HepG2 (cell line): ENCODE measurements around the gene LCN12. TPM values are rescaled to one million over a fixed set of nuclear protein-coding genes. Genes with fewer than 3 reads are reported as not detected.

Experiments
- CEBPB ChIP-seq: IDR thresholded peaks from 2 replicates; pipeline ENCODE4 v1.6.1; 2011; ENCODE audit warnings: low read depth, low read length, improper control_type of control experiment, borderline replicate concordance
- ERF ChIP-seq: IDR thresholded peaks from 2 replicates; pipeline ENCODE4 v1.6.1; 2018; ENCODE audit warnings: missing biosample characterization, missing genetic modification reagents
- IRF2 ChIP-seq: IDR thresholded peaks from 2 replicates; pipeline ENCODE4 v1.6.1; 2018; ENCODE audit warnings: missing genetic modification reagents, missing compliant biosample characterization
- KDM3A ChIP-seq: IDR thresholded peaks from 2 replicates; pipeline ENCODE4 v1.6.1; 2018; ENCODE audit warnings: low read depth, missing compliant biosample characterization
- MTA1 ChIP-seq: sonication (generic); formaldehyde crosslinking; IDR thresholded peaks from 2 replicates; pipeline ENCODE4 v1.4.0; 2020; ENCODE audit warnings: missing genetic modification reagents, mild to moderate bottlenecking, borderline replicate concordance
- NFATC3 ChIP-seq: sonication (generic); formaldehyde crosslinking; IDR thresholded peaks from 2 replicates; pipeline ENCODE4 v1.5.1; 2020; ENCODE audit warnings: mild to moderate bottlenecking, missing genetic modification reagents
- RARA ChIP-seq: IDR thresholded peaks from 2 replicates; pipeline ENCODE4 v1.6.1; 2016; ENCODE audit warnings: missing genetic modification reagents, missing compliant biosample characterization
- SAFB2 ChIP-seq: sonication (generic); formaldehyde crosslinking; IDR thresholded peaks from 2 replicates; pipeline ENCODE4 v1.5.1; 2020; ENCODE audit warnings: missing genetic modification reagents, low read depth, mild to moderate bottlenecking, borderline replicate concordance
- YEATS2 ChIP-seq: sonication (generic); formaldehyde crosslinking; IDR thresholded peaks from 2 replicates; pipeline ENCODE4 v1.4.0; 2020; ENCODE audit warnings: missing genetic modification reagents, borderline replicate concordance
- ZFP82 ChIP-seq: sonication (generic); formaldehyde crosslinking; IDR thresholded peaks from 2 replicates; pipeline ENCODE4 v1.5.1; 2020; ENCODE audit warnings: mild to moderate bottlenecking, missing genetic modification reagents, borderline replicate concordance
- ZNF430 ChIP-seq: sonication (generic); formaldehyde crosslinking; IDR thresholded peaks from 2 replicates; pipeline ENCODE4 v1.9.0; 2021; ENCODE audit warnings: mild to moderate bottlenecking, missing genetic modification reagents
- ZNF75D ChIP-seq: sonication (generic); formaldehyde crosslinking; IDR thresholded peaks from 2 replicates; pipeline ENCODE4 v1.8.1; 2023; ENCODE audit warnings: missing genetic modification reagents, mild to moderate bottlenecking, borderline replicate concordance
- ZNF883 ChIP-seq: sonication (generic); formaldehyde crosslinking; IDR thresholded peaks from 2 replicates; pipeline ENCODE4 v1.5.1; 2020; ENCODE audit warnings: mild to moderate bottlenecking, missing genetic modification reagents; ENCODE audit errors: not compliant biosample characterization
- ZSCAN22 ChIP-seq: sonication (generic); formaldehyde crosslinking; IDR thresholded peaks from 2 replicates; pipeline ENCODE4 v1.4.0; 2020; ENCODE audit warnings: mild to moderate bottlenecking, missing genetic modification reagents
- polyA plus RNA-seq, 8 experiments: library from polyadenylated mRNA; depleted of rRNA in 3 of 8; stranded (reverse) in 7 of 8; unstranded in 1 of 8; fragments of >200 nt; fragmentation: Illumina TruSeq in 4 of 8; extraction: Trizol in 4 of 8; gene quantifications; 2 replicates each; pipeline versions ENCODE4 v1.2.1 to v1.2.3, GENCODE V29; 2011 to 2016; ENCODE audit warnings: low read depth in 4 of 8, missing spikeins in 1 of 8, mixed read lengths in 1 of 8; ENCODE audit not compliant: insufficient read depth in 1 of 8
- total RNA-seq, 5 experiments: library from RNA; depleted of rRNA; stranded (reverse); fragments of >200 nt; fragmentation: Illumina TruSeq; extraction: Trizol; gene quantifications; 2 replicates each; pipeline ENCODE4 v1.2.3, GENCODE V29; 2016; ENCODE audit warnings: low read depth in 1 of 5
- TF ChIP-seq, protein P1 (sequence below): sonication (generic); formaldehyde crosslinking; IDR thresholded peaks from 2 replicates; pipeline ENCODE4 v1.5.1; 2020; ENCODE audit warnings: missing genetic modification reagents, mild to moderate bottlenecking, borderline replicate concordance
- TF ChIP-seq, protein P2 (sequence below): sonication (generic); formaldehyde crosslinking; conservative IDR thresholded peaks from 2 replicates; pipeline ENCODE4 v1.4.0; 2020; ENCODE audit warnings: missing genetic modification reagents
- TF ChIP-seq, protein P3 (sequence below): IDR thresholded peaks from 2 replicates; pipeline ENCODE4 v1.6.1; 2016
- TF ChIP-seq, protein P4 (sequence below): IDR thresholded peaks from 2 replicates; pipeline ENCODE4 v1.6.1; 2012; ENCODE audit warnings: inconsistent platforms
- TF ChIP-seq, protein P5 (sequence below): sonication (generic); formaldehyde crosslinking; conservative IDR thresholded peaks from 2 replicates; pipeline ENCODE4 v1.4.0; 2020; ENCODE audit warnings: missing genetic modification reagents
- TF ChIP-seq, protein P6 (sequence below): sonication (generic); formaldehyde crosslinking; IDR thresholded peaks from 2 replicates; pipeline ENCODE4 v1.4.0; 2020; ENCODE audit warnings: missing genetic modification reagents
- TF ChIP-seq, protein P7 (sequence below): sonication (generic); formaldehyde crosslinking; IDR thresholded peaks from 2 replicates; pipeline ENCODE4 v1.5.1; 2020; ENCODE audit warnings: mild to moderate bottlenecking, missing genetic modification reagents, borderline replicate concordance

LCN12 gene
- total and polyA plus RNA-seq, 2 of the 13 experiments (the other 11 are each of a cell fraction or from before 2014, with no cell fraction given): 3.4 to 6.9 TPM

DNA sequence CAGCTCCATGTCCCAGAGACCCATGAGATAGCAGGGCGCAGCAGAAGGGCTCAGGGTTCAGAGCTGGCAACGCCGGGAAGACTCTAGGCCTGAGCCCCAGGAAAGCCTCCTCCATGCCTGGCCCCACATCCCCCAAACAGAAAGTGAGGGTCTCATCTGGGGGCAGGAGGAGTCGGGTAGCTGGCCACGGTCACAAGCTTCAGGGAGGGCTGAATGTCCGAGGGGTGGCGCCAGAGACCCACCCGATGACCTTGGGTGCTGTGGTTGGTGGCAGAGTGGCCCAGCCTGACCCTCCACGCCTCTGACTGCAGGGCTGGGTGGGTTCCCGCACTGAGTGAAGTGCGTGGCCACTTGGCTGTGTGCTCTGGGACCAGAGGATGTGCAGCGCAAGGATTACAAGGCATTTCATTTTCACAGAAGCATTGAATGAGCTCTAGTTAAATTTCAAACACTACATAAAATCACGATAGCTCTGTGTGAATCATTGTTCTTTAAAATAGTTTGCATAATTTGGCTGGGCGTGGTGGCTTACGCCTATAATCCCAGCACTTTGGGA lies 4.0 kb upstream of the LCN12 start (continued):
- TF ChIP-seq, protein P1, sequence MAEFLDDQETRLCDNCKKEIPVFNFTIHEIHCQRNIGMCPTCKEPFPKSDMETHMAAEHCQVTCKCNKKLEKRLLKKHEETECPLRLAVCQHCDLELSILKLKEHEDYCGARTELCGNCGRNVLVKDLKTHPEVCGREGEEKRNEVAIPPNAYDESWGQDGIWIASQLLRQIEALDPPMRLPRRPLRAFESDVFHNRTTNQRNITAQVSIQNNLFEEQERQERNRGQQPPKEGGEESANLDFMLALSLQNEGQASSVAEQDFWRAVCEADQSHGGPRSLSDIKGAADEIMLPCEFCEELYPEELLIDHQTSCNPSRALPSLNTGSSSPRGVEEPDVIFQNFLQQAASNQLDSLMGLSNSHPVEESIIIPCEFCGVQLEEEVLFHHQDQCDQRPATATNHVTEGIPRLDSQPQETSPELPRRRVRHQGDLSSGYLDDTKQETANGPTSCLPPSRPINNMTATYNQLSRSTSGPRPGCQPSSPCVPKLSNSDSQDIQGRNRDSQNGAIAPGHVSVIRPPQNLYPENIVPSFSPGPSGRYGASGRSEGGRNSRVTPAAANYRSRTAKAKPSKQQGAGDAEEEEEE (CRISPR knock-in tag): no peak
- TF ChIP-seq, protein P2, sequence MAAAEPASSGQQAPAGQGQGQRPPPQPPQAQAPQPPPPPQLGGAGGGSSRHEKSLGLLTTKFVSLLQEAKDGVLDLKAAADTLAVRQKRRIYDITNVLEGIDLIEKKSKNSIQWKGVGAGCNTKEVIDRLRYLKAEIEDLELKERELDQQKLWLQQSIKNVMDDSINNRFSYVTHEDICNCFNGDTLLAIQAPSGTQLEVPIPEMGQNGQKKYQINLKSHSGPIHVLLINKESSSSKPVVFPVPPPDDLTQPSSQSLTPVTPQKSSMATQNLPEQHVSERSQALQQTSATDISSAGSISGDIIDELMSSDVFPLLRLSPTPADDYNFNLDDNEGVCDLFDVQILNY: no peak
- TF ChIP-seq, protein P3, sequence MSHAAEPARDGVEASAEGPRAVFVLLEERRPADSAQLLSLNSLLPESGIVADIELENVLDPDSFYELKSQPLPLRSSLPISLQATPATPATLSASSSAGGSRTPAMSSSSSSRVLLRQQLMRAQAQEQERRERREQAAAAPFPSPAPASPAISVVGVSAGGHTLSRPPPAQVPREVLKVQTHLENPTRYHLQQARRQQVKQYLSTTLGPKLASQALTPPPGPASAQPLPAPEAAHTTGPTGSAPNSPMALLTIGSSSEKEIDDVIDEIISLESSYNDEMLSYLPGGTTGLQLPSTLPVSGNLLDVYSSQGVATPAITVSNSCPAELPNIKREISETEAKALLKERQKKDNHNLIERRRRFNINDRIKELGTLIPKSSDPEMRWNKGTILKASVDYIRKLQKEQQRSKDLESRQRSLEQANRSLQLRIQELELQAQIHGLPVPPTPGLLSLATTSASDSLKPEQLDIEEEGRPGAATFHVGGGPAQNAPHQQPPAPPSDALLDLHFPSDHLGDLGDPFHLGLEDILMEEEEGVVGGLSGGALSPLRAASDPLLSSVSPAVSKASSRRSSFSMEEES (CRISPR knock-in tag): no peak
- TF ChIP-seq, protein P4, sequence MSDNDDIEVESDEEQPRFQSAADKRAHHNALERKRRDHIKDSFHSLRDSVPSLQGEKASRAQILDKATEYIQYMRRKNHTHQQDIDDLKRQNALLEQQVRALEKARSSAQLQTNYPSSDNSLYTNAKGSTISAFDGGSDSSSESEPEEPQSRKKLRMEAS: no peak
- TF ChIP-seq ZFP82 (CRISPR knock-in tag): no peak
- TF ChIP-seq NFATC3 (CRISPR knock-in tag): no peak
- no peak for TF ChIP-seq ZNF75D (CRISPR knock-in tag)
- TF ChIP-seq YEATS2 (CRISPR knock-in tag): no peak
- no peak for TF ChIP-seq ERF (CRISPR knock-in tag)
- TF ChIP-seq, protein P5, sequence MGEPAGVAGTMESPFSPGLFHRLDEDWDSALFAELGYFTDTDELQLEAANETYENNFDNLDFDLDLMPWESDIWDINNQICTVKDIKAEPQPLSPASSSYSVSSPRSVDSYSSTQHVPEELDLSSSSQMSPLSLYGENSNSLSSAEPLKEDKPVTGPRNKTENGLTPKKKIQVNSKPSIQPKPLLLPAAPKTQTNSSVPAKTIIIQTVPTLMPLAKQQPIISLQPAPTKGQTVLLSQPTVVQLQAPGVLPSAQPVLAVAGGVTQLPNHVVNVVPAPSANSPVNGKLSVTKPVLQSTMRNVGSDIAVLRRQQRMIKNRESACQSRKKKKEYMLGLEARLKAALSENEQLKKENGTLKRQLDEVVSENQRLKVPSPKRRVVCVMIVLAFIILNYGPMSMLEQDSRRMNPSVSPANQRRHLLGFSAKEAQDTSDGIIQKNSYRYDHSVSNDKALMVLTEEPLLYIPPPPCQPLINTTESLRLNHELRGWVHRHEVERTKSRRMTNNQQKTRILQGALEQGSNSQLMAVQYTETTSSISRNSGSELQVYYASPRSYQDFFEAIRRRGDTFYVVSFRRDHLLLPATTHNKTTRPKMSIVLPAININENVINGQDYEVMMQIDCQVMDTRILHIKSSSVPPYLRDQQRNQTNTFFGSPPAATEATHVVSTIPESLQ (CRISPR knock-in tag): no peak
- TF ChIP-seq, protein P6, sequence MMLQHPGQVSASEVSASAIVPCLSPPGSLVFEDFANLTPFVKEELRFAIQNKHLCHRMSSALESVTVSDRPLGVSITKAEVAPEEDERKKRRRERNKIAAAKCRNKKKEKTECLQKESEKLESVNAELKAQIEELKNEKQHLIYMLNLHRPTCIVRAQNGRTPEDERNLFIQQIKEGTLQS (CRISPR knock-in tag): no peak
- TF ChIP-seq ZNF430 (CRISPR knock-in tag): no peak
- 0 out of 2 replicates have a peak, but pooled peaks have one; percentile 58 for TF ChIP-seq KDM3A (CRISPR knock-in tag)
- 0 out of 2 replicates have a peak, but pooled peaks have one; percentile 36 for TF ChIP-seq IRF2 (CRISPR knock-in tag)
- no peak for TF ChIP-seq ZNF883 (CRISPR knock-in tag)
- TF ChIP-seq ZSCAN22: no peak
- TF ChIP-seq MTA1 (CRISPR knock-in tag): no peak; the same call in 1 of the 2 replicates
- no peak for TF ChIP-seq RARA (CRISPR knock-in tag)
- no peak for TF ChIP-seq SAFB2 (CRISPR knock-in tag)
- TF ChIP-seq, protein P7, sequence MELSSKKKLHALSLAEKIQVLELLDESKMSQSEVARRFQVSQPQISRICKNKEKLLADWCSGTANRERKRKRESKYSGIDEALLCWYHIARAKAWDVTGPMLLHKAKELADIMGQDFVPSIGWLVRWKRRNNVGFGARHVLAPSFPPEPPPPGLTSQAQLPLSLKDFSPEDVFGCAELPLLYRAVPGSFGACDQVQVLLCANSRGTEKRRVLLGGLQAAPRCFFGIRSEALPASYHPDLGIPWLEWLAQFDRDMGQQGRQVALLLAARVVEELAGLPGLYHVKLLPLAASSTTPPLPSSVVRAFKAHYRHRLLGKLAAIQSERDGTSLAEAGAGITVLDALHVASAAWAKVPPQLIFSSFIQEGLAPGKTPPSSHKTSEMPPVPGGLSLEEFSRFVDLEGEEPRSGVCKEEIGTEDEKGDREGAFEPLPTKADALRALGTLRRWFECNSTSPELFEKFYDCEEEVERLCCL: no peak
- TF ChIP-seq CEBPB: no peak
